Measurements from ENCODE around the gene SUPT16H. TPM values are rescaled to one million over a fixed set of nuclear protein-coding genes. Genes with fewer than 3 reads are reported as not detected.
"Not testable (repeated sequence)": the region's sequence is repeated elsewhere in the genome, so short reads cannot be mapped to it uniquely, and the experiment has no call there.

The SUPT16H gene
- total RNA-seq, 1 experiment from 2014 or later = 90.1 TPM

GRCh38 chr14:21384494-21384851 lies 654 bp upstream of the SUPT16H start:
- Histone ChIP-seq H3K4me1 (replicated peaks) (peaks cover 14% of the 10 kb centered on the region), H3K9me3 (replicated peaks) (no peaks in the 10 kb centered on the region), H3K4me3 (peak overlapping the region; percentile 60), H3K36me3 (peaks cover 47% of the 10 kb centered on the region), H3K27ac (peak overlapping the region; percentile 94), H3K27me3 (replicated peaks) (no peaks in the 10 kb centered on the region)
- DNase-seq (ENCODE audit: low read depth in 1 of 2, low spot score in 2 of 2) = no peak

GRCh38 chr14:21382886-21383847 lies 652 bp downstream of the SUPT16H start:
- no peaks in the 10 kb centered on the region for H3K9me3 ChIP-seq (replicated peaks)
- peak; percentile 63 to 66 for DNase-seq (ENCODE audit: low read depth in 1 of 2, low spot score in 2 of 2)
- peaks cover 14% of the 10 kb centered on the region for H3K4me1 ChIP-seq (replicated peaks)
- peak overlapping the region; percentile 60 for H3K4me3 ChIP-seq
- H3K27me3 ChIP-seq (replicated peaks) = no peaks in the 10 kb centered on the region
- peaks cover 39% of the 10 kb centered on the region for H3K36me3 ChIP-seq
- peak overlapping the region; percentile 94 for H3K27ac ChIP-seq

- no peak overlapping the region for H3K27ac ChIP-seq
Measured at GRCh38 chr14:21382095-21382494, 1.7 kb downstream of the SUPT16H start.

DNA sequence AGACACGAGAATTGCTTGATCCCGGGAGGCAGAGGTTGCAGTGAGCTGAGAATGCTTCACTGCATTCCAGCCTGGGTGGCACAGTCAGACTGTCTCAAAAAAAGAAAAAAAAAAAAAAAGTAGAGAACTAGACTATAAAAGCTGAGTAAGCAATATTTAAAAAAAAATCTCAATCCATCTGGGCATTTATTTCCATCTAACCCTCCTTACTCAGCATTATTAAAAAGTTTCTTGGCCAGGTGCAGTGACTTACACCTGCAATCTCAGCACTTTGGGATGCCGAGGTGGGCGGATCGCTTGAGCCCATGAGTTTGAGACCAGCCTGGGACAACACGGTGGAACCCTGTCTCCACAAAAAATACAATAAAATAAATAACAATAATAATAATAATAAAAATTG lies 4.5 kb downstream of the SUPT16H start:
- Histone ChIP-seq H3K4me3 (no peak overlapping the region), H3K36me3 (peaks cover 40% of the 10 kb centered on the region), H3K27me3 (replicated peaks) (no peaks in the 10 kb centered on the region), H3K27ac (no peak overlapping the region), H3K4me1 (replicated peaks) (peaks cover 8% of the 10 kb centered on the region), H3K9me3 (replicated peaks) (no peaks in the 10 kb centered on the region)
- DNase-seq (ENCODE audit: low read depth in 1 of 2, low spot score in 2 of 2) = no peak

More at GRCh38 chr14:21382095-21382494, 1.7 kb downstream of the SUPT16H start:
- H3K36me3 ChIP-seq = peaks cover 41% of the 10 kb centered on the region
- no peak for DNase-seq (ENCODE audit: low read depth in 1 of 2, low spot score in 2 of 2)
- H3K27me3 ChIP-seq (replicated peaks) = no peaks in the 10 kb centered on the region
- peaks cover 14% of the 10 kb centered on the region for H3K4me1 ChIP-seq (replicated peaks)
- H3K9me3 ChIP-seq (replicated peaks) = no peaks in the 10 kb centered on the region
- peak overlapping the region; percentile 60; the same call in 1 of the 2 replicates for H3K4me3 ChIP-seq

DNA sequence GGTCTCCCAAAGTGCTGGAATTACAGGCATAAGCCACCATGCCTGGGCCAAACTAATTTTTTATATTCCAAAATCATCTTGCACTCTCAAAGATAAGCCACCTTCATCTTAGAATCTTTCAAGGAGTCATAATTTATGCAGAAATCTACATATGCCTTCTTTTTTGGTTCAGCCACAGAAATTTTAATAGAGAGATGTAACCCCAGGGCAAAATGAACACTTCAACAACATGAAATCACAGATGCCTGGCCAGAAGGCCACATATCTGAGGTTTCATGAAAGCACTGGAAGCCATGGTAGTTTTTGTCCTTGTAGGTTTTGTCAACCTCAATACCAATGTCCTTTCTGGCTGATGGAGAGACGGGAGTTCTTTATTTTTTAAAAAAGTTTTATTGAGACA lies 9.8 kb downstream of the SUPT16H start:
- H3K4me3 ChIP-seq = no peak overlapping the region
- H3K27ac ChIP-seq = no peak overlapping the region
- H3K36me3 ChIP-seq = peaks cover 73% of the 10 kb centered on the region
- no peaks in the 10 kb centered on the region for H3K9me3 ChIP-seq (replicated peaks)
- no peak for DNase-seq (ENCODE audit: low read depth in 1 of 2, low spot score in 2 of 2)
- H3K4me1 ChIP-seq (replicated peaks) = no peaks in the 10 kb centered on the region
- H3K27me3 ChIP-seq (replicated peaks) = no peaks in the 10 kb centered on the region

GRCh38 chr14:21372814-21373213 lies 11.0 kb downstream of the SUPT16H start:
- H3K4me3 ChIP-seq; DNase-seq (ENCODE audit: low read depth in 1 of 2, low spot score in 2 of 2); H3K4me1 ChIP-seq (replicated peaks); H3K9me3 ChIP-seq (replicated peaks); H3K27me3 ChIP-seq (replicated peaks); H3K27ac ChIP-seq: not testable (repeated sequence)
- peaks cover 78% of the 10 kb centered on the region for H3K36me3 ChIP-seq

DNA sequence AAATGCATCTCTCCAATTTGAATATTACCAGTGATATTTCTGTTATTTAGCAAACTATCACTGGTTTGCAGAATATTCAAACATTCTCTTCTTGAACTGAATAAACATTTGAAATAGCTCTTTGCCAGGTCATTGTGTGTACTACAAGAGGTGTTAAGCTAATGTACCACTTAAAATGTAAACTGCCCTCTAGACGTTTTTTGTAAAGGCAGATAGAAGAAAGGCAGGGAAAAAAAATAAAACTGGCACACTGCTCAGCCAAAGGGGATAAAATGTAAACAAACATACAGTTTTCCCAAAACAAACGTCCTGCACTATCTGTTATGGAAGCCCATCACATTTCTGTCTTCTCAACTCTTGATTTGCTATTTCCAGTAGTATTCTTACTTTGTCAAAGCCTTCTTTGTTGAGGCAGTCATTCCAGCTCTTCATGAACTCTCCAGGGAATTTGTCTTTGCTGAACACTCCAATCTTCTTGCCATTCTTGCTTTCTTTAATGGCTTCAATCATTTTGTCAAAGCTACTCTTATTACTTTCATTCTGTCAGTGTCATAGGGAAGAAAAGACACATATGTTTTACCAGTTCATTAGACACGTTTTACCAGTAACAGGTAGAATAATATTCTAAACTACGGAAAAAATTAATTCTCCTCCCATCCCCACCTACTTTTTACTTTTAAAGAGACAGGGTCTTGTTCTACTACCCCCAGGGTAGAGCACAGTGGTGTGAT lies 13.7 kb downstream of the SUPT16H start:
- Histone ChIP-seq H3K4me3 (no peak overlapping the region), H3K36me3 (peaks cover 90% of the 10 kb centered on the region)

DNA sequence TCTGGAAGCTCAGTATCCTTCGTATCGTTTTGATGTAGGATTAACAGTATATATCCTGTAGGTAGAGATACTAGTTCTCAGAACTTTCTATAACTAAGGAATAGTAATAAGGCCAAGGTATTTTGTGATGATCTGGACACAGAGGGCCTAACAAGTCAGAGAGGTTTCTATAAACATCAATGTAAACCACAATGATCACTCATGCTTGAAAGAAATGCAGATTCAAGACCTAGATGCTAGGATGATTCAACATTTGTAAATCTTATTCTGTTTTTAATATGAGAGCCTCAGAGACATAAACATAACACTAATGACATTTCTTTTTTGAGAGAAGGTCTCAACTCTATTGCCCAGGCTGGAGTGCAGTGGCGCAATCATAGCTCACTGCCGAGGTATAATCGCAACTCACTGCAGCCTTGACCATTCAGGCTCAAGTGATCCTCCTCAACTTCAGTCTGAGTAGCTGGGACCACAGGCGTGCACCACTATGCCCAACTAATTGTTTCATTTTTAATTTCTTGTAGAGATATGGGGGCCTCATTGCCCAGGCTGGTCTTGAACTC lies 16.2 kb downstream of the SUPT16H start:
- no peak overlapping the region for H3K4me3 ChIP-seq
- no peak overlapping the region for H3K27ac ChIP-seq
- no peak for DNase-seq (ENCODE audit: low read depth in 1 of 2, low spot score in 2 of 2)
- H3K36me3 ChIP-seq = peaks cover 97% of the 10 kb centered on the region
- H3K27me3 ChIP-seq (replicated peaks) = no peaks in the 10 kb centered on the region
- no peaks in the 10 kb centered on the region for H3K4me1 ChIP-seq (replicated peaks)
- no peaks in the 10 kb centered on the region for H3K9me3 ChIP-seq (replicated peaks)

More for the DNA sequence above, 13.7 kb downstream of the SUPT16H start:
- Histone ChIP-seq H3K27me3 (replicated peaks) (no peaks in the 10 kb centered on the region), H3K27ac (no peak overlapping the region), H3K9me3 (replicated peaks) (no peaks in the 10 kb centered on the region), H3K4me1 (replicated peaks) (no peaks in the 10 kb centered on the region)
- no peak for DNase-seq (ENCODE audit: low read depth in 1 of 2, low spot score in 2 of 2)

DNA sequence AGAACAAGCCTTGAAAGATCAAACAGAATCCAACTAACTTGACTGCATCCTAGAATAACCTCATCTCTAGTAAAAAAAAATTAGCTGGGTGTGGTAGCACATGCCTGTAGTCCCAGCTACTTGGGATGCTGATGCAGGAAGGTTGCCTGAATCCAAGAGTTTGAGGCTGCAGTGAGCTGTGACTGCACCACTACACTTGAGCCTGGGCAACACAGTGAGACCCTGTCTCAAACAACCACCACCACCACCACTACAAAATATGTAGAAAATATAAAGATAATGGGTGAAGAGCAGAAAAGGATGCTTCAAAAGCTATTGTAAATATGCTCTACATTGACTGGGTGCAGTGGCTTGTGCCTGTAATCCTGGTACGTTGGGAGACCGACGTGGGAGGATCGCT lies 27.3 kb downstream of the SUPT16H start:
- H3K9me3 ChIP-seq (replicated peaks) = no peaks in the 10 kb centered on the region
- no peak overlapping the region for H3K4me3 ChIP-seq
- DNase-seq (ENCODE audit: low read depth in 1 of 2, low spot score in 2 of 2) = no peak
- H3K27me3 ChIP-seq (replicated peaks) = no peaks in the 10 kb centered on the region
- no peak overlapping the region for H3K27ac ChIP-seq
- peaks cover 90% of the 10 kb centered on the region for H3K36me3 ChIP-seq
- H3K4me1 ChIP-seq (replicated peaks) = no peaks in the 10 kb centered on the region

DNA sequence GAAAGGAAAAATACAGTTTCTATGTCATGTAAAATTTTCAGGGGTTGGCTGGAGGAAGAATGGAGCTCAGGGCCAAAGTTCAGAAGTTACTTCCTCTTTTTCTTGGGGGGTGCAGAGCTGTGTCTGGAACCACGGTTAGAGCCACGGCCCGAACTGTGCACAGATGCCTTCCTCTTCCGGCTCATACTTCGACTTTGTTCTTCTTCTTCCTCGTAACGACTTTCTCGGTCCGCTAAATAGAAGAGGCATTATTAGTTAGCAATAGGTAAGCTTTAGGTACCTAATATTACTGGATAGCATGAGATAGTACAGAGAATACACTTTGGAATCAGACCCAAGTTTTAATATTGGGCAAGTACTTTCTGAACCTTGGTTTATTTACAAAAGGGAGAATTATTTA lies 31.2 kb downstream of the SUPT16H start:
- H3K36me3 ChIP-seq = peaks cover 62% of the 10 kb centered on the region
- no peak overlapping the region for H3K27ac ChIP-seq
- H3K4me1 ChIP-seq (replicated peaks) = no peaks in the 10 kb centered on the region
- no peaks in the 10 kb centered on the region for H3K27me3 ChIP-seq (replicated peaks)
- no peaks in the 10 kb centered on the region for H3K9me3 ChIP-seq (replicated peaks)
- H3K4me3 ChIP-seq = no peak overlapping the region
- DNase-seq (ENCODE audit: low read depth in 1 of 2, low spot score in 2 of 2) = no peak

DNA sequence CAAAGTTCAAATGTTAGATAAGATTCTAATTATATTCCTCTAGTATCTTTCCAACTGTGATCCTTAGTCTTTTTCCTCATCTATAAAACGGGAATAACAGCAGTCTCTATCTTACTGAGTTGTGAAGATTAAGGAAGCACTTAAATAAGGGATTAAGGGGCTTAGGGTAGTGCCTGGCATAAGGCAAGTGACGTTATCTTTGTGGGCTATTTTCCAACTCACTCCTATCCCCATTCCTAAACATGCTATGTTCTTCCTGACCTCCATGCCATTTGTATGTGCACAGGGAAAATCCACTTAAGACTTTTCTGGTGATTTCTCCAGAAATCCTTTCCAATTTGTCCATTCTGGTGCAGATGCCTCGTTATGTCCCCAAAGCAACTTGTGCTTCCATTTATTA lies 33.3 kb downstream of the SUPT16H start:
- H3K4me1 ChIP-seq (replicated peaks) = no peaks in the 10 kb centered on the region
- no peaks in the 10 kb centered on the region for H3K9me3 ChIP-seq (replicated peaks)
- no peak overlapping the region for H3K4me3 ChIP-seq
- H3K27ac ChIP-seq = no peak overlapping the region
- H3K27me3 ChIP-seq (replicated peaks) = no peaks in the 10 kb centered on the region
- peaks cover 46% of the 10 kb centered on the region for H3K36me3 ChIP-seq
- no peak for DNase-seq (ENCODE audit: low read depth in 1 of 2, low spot score in 2 of 2)

GRCh38 chr14:21347201-21347600 lies 36.6 kb downstream of the SUPT16H start:
- Histone ChIP-seq H3K9me3 (replicated peaks) (no peaks in the 10 kb centered on the region), H3K27me3 (replicated peaks) (0 out of 2 replicates have a peak, but pooled peaks cover 3% of the 10 kb centered on the region), H3K36me3 (peaks cover 15% of the 10 kb centered on the region), H3K4me1 (replicated peaks) (no peaks in the 10 kb centered on the region), H3K4me3 (no peak overlapping the region), H3K27ac (no peak overlapping the region)
- no peak for DNase-seq (ENCODE audit: low read depth in 1 of 2, low spot score in 2 of 2)

DNA sequence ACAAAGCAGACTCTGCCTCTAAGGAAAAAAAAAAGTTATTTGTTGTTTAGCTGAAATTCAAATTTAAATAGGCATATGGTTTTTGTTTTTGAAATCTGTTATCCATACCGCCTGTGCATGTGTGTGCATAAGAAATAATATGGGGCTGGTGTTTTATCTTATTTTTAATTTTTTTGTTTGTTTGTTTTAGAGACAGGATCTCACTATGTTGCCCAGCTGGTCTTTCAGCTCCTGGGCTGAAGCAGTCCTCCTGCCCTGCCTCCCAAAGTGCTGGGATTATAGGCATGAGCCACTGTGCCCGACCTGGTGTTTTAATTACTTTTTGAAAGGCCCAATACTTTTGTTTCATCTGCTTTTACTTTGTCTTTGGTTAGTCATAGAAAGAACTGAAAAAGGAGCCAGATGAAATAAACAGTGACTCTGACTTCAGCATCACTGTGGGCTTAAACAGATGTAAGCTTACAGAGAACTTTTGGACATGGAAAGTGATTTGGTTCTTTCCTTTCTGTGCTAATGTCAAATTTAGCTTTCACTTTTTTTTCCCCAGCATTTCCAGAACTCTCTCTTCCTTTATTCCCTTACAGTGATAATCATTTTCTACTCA lies 37.2 kb downstream of the SUPT16H start:
- H3K27me3 ChIP-seq (replicated peaks) = 0 out of 2 replicates have a peak, but pooled peaks cover 3% of the 10 kb centered on the region
- DNase-seq (ENCODE audit: low read depth in 1 of 2, low spot score in 2 of 2) = no peak

More for the DNA sequence above, 37.2 kb downstream of the SUPT16H start:
- Histone ChIP-seq H3K36me3 (peaks cover 11% of the 10 kb centered on the region), H3K4me3 (no peak overlapping the region), H3K4me1 (replicated peaks) (no peaks in the 10 kb centered on the region), H3K9me3 (replicated peaks) (no peaks in the 10 kb centered on the region), H3K27ac (no peak overlapping the region)

Measured in SJSA1 (cell line).